Adipocyte (in vitro differentiated cells): ENCODE results near the gene PTGDR2.

Experiments used
- DNase-seq: peaks from one replicate; pipeline ENCODE4 v3.0.0-alpha.2; 2015; ENCODE audit warnings: low read depth
- H3K27me3 ChIP-seq: replicated peaks from 2 replicates; pipeline ENCODE4 v1.7.0; 2013; ENCODE audit warnings: mild to moderate bottlenecking, low read length, moderate library complexity; ENCODE audit not compliant: control insufficient read depth, insufficient read depth
- H3K36me3 ChIP-seq: 2 replicates; pipeline ENCODE4 v1.7.0; 2013; ENCODE audit warnings: low read length, mild to moderate bottlenecking, moderate library complexity; ENCODE audit not compliant: control insufficient read depth, insufficient read depth, severe bottlenecking
- H3K4me1 ChIP-seq: 2 replicates; pipeline ENCODE4 v1.7.0; 2013; ENCODE audit warnings: mild to moderate bottlenecking, low read length, moderate library complexity; ENCODE audit not compliant: control insufficient read depth, insufficient read depth
- H3K4me3 ChIP-seq: 2 replicates; pipeline ENCODE4 v1.7.0; 2013; ENCODE audit warnings: mild to moderate bottlenecking, low read length, moderate library complexity
- H3K9ac ChIP-seq: 2 replicates; pipeline ENCODE4 v1.7.0; 2013; ENCODE audit warnings: mild to moderate bottlenecking, low read length, moderate library complexity
- H3K9me3 ChIP-seq: 2 replicates; pipeline ENCODE4 v1.7.0; 2013; ENCODE audit warnings: mild to moderate bottlenecking, low read length, moderate library complexity; ENCODE audit not compliant: control insufficient read depth

The PTGDR2 gene

GRCh38 chr11:60872961-60873524 lies 17.3 kb upstream of the PTGDR2 start:
- H3K9me3 ChIP-seq, result no peaks in the 10 kb centered on the region
- no peak overlapping the region for H3K4me3 ChIP-seq
- peaks cover 27% of the 10 kb centered on the region for H3K4me1 ChIP-seq
- DNase-seq, result peak; percentile 44
- no peak overlapping the region for H3K9ac ChIP-seq
- no peaks in the 10 kb centered on the region for H3K36me3 ChIP-seq
- H3K27me3 ChIP-seq, result no peaks in the 10 kb centered on the region

DNA sequence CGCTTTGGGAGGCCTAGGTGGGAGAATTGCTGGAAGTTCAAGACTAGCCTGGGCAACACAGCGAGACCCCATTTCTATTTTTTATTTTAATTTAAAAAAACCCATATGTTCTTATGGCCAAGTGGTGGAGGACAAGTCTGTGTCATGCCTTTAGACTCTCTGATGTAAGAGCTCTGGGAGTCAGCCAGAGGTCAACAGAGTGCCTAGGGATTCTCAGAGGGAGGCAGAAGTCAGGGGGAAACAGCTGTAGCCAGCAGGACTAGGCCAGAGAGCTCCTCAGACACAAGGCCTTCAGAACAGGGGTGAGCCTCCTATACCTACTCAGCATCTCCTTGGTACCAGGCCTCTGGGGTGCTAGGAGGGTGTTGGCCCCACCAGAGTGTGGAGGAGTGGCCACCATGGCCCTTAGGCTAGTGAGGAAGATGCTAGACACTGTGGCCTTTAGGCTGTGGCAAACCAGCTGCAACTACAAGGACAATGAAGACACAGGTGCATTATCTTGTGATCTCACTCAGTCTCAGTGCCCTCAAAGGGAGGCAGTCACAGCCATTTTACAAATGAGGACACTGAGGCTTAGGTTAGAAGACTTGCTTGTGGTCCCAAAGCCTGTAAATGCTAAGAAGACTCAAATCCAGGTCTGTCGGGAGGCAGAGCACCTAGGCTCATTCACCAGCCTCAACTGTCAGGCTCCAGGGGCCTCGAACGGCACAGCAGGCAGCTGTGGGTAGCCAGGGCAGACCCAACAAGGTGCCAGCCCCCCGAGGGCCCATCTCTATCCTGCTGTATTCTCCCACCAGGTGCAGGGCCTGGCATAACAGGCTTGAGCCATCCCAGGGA lies 16.6 kb upstream of the PTGDR2 start:
- Histone ChIP-seq H3K27me3 (no peaks in the 10 kb centered on the region), H3K4me3 (no peak overlapping the region), H3K9ac (peak overlapping the region; percentile 32), H3K9me3 (no peaks in the 10 kb centered on the region), H3K36me3 (no peaks in the 10 kb centered on the region), H3K4me1 (peaks cover 27% of the 10 kb centered on the region)
- DNase-seq, result peak; percentile 53

DNA sequence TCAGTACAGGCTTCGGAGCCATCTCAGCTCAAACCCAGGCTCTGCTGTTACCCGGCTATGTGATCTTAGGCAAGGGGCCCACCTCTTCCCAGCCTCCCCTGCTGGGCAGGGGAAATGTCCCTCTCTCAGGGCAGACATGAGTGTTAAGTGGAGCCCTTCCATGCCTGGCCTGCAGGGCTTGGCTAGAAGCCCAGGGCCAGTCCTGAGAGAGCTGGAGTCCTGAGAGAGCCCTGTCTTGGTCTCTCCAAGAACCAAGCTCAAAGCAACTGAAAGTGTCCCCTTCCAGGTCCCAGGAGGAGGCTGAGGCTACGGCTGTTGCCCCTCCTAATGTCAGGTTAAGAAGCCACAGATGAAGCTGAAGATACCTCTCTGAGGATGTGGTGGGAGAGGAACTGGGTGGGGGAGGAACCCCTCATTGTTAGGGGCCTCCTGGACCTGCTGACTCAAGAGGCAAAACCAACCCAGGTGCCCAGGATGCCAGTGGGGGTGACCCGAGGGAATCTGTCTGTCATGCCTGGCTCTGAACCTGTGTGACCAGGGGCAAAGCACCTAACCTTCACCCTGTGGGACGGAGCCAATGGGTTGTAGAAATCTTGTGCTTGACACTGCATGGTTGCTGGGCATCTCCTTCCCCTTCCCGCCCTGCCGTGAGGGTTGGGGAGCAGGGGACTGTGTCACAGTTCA lies 15.8 kb upstream of the PTGDR2 start:
- Histone ChIP-seq H3K36me3 (no peaks in the 10 kb centered on the region), H3K4me3 (no peak overlapping the region), H3K4me1 (peaks cover 27% of the 10 kb centered on the region), H3K9me3 (no peaks in the 10 kb centered on the region), H3K9ac (peak overlapping the region; percentile 1), H3K27me3 (no peaks in the 10 kb centered on the region)
- DNase-seq, result peak; percentile 47

DNA sequence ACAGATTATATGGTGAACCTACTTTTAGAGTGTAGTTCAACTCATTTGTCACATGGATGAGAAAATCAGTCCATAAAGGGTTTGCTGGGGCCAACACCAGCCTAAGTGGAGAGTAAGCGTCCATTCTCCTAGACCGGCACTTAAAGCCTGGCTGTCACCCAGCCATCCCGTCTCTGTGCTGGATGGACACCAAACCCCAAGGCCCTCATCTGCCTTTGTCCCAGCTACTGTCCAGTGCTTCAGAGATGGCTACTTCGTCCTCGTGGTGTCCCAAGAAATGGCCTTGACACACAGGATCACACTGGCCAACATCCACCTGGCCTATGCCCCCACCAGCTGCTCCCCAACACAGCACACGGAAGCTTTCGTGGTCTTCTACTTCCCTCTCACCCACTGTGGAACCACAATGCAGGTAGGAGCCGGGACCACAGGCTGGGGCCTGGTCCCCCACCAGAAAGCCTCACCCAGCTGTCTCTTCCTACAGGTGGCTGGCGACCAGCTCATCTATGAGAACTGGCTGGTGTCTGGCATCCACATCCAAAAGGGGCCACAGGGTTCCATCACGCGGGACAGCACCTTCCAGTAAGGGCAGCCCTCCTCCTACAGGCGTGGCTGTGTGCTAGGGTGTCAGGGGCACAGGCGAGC lies 15.1 kb upstream of the PTGDR2 start:
- no peaks in the 10 kb centered on the region for H3K27me3 ChIP-seq
- no peak for DNase-seq
- H3K9ac ChIP-seq, result peak overlapping the region; percentile 1
- H3K9me3 ChIP-seq, result no peaks in the 10 kb centered on the region
- H3K4me1 ChIP-seq, result peaks cover 27% of the 10 kb centered on the region
- no peak overlapping the region for H3K4me3 ChIP-seq
- H3K36me3 ChIP-seq, result no peaks in the 10 kb centered on the region

DNA sequence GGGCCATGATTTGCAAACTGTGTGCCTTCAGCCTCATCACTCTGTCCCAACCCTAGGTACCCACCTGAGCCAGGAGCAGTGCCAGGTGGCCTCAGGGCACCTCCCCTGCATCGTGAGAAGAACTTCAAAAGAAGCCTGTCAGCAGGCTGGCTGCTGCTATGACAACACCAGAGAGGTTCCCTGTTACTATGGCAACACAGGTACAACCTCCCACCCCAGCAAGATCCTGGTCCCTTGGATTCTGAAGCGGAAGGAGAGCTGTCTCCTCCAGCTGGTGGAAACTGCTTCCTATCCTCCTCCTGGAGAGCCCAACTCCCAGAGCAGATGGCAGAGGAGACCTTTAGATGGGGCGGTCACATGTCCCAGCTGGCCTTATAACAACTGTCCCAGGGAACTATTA lies 14.5 kb upstream of the PTGDR2 start:
- no peak for DNase-seq
- no peaks in the 10 kb centered on the region for H3K36me3 ChIP-seq

GRCh38 chr11:60869451-60869825 lies 13.7 kb upstream of the PTGDR2 start:
- Histone ChIP-seq H3K9ac (no peak overlapping the region), H3K9me3 (no peaks in the 10 kb centered on the region), H3K36me3 (no peaks in the 10 kb centered on the region), H3K4me1 (peaks cover 27% of the 10 kb centered on the region), H3K4me3 (no peak overlapping the region), H3K27me3 (peaks cover 4% of the 10 kb centered on the region)
- no peak for DNase-seq

More for the DNA sequence above, 14.5 kb upstream of the PTGDR2 start:
- H3K4me1 ChIP-seq, result peaks cover 27% of the 10 kb centered on the region
- no peaks in the 10 kb centered on the region for H3K27me3 ChIP-seq
- no peak overlapping the region for H3K4me3 ChIP-seq
- no peaks in the 10 kb centered on the region for H3K9me3 ChIP-seq
- no peak overlapping the region for H3K9ac ChIP-seq

- H3K36me3 ChIP-seq, result no peaks in the 10 kb centered on the region
- H3K9me3 ChIP-seq, result no peaks in the 10 kb centered on the region
- H3K9ac ChIP-seq, result no peak overlapping the region
- DNase-seq, result no peak
- H3K4me3 ChIP-seq, result no peak overlapping the region
- peaks cover 33% of the 10 kb centered on the region for H3K4me1 ChIP-seq
- peaks cover 6% of the 10 kb centered on the region for H3K27me3 ChIP-seq
Observed at GRCh38 chr11:60868682-60869450, 13.1 kb upstream of the PTGDR2 start.

DNA sequence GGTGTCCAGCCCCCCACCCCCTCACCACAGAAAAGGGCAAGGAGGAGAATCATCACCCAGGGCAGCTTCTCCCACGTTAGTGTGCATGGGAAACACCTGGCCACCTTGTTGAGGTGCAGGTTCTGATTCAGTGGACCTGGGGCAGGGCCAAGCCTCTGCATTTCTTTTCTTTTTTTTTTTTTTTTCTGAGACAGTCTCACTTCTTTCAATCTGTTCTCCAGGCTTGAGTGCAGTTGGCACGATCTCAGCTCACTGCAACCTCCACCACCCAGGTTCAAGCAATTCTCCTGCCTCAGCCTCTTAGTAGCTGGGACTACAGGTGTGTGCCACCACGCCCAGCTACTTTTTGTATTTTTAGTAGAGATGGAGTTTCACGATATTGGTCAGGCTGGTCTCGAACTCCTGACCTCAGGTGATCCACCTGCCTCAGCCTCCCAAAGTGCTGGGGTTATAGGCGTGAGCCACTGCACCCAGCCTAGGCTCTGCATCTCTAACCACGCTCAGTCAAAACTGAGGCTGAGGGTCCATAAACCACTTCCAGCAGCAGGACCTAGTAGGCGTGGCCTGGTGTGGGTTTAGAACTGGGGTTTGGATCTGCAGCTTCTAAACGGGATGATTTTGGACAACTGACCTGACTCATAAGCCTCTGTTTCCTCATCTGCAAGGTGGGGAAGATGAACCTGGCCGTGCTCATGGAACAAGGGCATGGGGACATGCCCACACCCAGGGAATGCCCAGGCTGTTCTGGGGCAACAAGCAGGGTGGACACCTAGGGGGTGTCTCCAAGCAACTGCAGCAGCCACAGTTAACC lies 12.3 kb upstream of the PTGDR2 start:
- Histone ChIP-seq H3K4me1 (peaks cover 32% of the 10 kb centered on the region), H3K27me3 (peaks cover 6% of the 10 kb centered on the region), H3K36me3 (no peaks in the 10 kb centered on the region), H3K4me3 (no peak overlapping the region), H3K9me3 (no peaks in the 10 kb centered on the region), H3K9ac (no peak overlapping the region)
- no peak for DNase-seq

DNA sequence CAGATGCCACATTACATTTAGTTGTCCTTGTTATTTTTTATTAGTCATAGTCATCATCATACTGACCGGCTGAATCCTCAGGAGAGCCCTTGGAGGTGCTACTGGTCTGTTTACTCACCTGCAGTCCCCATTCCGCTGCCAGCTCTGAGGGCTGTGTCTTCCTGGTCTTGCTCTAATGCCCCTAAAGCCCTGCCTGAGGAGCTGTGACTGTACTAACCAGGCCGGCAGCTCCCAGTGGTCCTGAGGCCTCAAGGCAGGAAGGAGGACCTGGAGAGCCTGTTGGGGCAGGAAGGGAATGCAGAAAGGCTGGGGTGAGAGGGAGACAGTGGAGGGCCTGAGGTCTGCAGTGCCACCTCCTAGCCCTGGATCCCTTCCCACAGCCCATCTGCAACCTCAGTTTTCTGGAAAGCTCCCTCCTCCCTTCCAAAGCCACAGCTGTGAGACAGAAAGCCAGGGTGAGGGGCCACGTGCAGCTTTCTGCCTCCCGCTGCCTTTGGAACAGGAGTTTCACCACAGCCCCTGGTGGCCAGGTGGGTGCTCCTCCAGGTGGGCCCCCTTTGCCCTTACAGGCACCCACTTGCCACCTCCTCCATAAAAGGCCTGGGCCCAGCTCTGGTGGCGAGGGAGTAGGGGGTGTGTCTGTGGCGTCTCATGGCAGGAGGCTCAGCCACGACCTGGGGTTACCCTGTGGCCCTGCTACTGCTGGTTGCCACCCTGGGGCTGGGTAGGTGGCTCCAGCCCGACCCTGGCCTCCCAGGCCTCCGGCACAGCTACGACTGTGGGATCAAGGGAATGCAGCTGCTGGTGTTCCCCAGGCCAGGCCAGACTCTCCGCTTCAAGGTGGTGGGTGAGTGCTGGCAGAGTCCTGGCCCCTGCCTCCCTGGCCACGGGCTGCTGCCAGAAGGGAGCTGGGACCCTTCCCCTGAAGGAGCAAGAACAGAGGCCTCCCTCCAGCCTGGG lies 11.4 kb upstream of the PTGDR2 start, which contains the start of gene ZP1:
TSS of gene ZP1 (plus strand) at position 632 of the 960 bp plus-strand sequence. CDS start at position 652, 20 bp downstream.
- Histone ChIP-seq H3K9me3 (no peaks in the 10 kb centered on the region), H3K27me3 (peaks cover 6% of the 10 kb centered on the region), H3K9ac (no peak within 1 kb of the TSS), H3K4me1 (peaks cover 23% of the 10 kb centered on the region), H3K4me3 (no peak within 1 kb of the TSS), H3K36me3 (no peaks in the 10 kb centered on the region)
- DNase-seq, result no peak
